Measurements from ENCODE around the gene IFT20.
"Not testable (repeated sequence)": the region's sequence is repeated elsewhere in the genome, so short reads cannot be mapped to it uniquely, and the experiment has no call there.

Gene IFT20

DNA sequence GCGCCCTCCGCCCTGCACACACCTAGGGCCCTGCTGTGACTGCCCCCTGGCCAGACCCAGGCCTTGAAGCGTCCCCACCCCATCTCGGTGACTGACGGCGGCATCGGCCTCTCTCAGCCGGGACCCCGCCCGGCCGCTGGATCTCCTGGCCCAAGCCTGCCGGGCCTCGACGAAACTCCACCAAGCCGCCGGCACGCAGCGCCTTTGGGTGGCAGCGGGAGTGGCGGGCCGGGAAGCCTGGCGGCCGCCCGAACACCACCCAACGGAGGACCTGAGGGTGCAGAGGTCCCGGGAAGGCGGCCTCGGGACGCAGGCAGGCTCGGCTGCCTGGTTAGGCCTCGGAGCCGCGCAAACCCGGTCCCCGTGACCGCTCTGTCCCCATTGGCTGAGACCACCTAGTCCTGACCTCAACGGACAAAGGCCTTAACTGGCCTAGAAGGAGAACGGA, 28.3 kb downstream of the IFT20 start:
- DNase-seq, result no peak

DNA sequence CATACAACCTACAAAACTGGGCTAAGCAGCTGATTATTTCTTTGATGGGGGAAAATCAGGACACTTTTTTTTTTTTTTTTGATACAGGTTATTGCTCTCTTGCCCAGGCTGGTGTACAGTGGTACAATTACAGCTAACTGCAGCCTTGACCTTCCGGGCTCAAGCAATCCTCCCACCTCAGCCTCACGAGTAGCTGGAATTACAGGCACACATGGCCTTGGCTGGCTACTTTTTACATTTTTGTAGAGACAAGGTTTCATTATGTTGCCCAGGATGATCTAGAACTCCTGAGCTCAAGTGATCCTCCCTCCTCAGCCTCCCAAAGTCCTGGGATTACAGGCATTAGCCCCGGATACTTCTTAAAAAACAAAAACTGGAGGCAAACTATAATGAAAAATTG, 36.8 kb downstream of the IFT20 start:
- no peak for DNase-seq

DNA sequence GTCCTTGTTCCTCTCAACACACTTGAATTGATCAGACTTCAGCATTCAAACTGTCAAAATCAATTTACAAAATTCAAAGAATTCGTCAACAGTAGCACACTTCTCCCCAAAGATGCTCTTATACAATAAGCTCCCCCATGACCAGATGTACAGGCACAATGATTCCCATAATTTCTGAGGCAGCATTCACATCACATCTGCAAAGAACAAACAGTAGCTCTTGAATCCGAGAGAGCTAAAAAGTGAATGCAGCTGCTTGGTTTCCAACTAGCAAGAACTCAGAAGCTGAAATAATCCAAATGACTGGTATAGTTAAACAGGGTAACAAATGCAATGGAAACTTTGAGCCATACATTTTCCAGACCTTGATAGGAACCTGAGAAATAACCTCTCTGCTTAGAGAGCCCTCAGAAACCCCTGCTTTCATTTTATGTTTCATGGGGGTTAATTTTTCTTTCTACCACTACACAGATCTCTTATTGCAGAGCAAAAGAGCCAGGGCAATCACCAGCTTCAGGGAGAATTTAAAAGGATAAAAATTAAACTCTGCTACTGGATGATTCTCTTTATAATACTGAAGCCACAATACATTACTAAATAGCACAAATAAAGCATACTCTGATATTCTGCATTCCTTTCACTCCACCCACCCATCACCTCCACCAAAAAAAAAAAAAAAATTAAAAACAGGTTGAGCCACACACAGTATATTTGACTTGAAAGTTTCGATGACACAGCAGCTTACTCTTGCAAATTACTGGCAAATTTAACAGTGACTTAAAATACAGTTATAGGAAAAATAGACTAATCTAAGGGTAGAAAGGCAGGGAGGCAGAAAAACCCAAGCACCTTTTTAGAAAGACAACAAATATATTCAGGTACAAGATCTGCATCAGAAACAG, 39.3 kb downstream of the IFT20 start:
- no peak for DNase-seq

DNA sequence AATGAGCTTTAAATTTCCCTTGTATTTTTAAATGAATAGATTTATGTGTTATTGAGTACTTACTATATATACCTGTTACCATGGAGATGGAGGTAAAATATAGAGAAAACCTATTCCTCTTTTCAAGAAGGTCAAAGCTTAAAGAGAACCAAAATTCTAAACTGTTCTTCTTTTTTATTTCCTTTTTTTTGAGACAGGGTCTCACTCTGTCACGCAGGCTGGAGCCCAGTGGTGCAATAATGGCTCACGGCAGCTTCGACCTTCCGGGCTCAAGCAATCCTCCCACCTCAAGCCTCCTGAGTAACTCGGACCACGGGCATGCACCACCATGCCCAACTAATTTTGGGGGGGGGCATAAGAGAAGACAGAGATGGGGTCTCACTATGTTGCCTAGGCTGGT, 41.3 kb downstream of the IFT20 start:
- DNase-seq, result no peak

DNA sequence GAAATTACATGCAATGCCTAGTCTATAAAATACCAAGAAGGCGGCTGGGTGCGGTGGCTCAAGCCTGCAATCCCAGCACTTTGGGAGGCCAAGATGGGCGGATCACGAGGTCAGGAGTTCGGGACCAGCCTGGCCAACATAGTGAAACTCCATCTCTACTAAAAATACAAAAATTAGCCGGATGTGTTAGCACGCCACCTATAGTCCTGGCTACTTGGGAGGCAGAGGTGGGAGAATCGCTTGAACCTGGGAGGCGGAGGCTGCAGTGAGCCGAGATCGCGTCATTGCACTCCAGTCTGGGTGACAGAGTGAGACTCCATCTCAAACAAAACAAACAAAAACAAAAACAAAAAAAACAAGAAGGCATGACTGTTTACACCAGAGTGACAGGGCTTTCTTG, 42.4 kb downstream of the IFT20 start:
- DNase-seq, result not testable (repeated sequence)

DNA sequence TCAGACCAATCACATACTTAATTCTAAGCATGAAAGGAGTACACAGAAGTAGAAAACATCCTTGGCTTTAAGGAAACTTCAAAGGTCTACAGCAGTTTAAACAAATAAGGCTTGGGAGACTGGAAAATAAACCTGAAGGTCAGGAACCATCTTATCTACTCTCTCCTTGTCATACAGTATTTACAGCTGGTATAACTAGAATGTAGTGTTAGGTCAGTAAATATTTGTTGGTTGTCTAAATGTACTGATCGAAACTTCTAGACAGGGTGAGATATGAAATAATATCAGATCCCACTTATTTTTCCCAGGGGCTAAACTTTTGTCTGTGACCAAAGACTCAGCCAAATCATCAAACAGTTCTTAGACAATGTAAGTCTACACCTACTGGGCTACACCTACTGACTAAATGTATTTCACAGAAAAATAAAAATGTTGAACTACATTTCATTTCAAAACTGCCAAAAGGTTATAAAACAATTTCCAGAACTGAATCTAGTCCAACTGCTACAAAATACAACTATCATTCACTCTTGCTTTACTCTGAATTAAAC, 43.4 kb downstream of the IFT20 start:
- DNase-seq, result no peak

DNA sequence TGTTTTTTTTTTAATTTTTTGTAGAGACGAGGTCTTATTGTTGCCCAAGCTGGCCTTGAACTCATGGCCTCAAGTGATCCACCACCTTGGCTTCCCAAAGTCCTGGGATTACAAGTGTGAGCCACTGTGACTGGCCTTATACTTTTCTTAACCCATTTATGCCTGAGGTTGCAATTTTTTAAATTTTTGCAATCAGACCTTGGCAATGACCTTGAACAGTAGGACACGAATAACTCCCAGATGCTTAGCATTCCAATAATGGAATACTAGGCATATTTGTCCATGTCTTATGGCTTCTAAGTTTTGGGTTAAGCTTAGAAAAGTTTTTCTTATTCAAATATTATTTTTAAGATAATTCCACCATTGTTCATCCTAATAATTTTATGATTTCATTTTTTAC, 44.6 kb downstream of the IFT20 start:
- no peak for DNase-seq

DNA sequence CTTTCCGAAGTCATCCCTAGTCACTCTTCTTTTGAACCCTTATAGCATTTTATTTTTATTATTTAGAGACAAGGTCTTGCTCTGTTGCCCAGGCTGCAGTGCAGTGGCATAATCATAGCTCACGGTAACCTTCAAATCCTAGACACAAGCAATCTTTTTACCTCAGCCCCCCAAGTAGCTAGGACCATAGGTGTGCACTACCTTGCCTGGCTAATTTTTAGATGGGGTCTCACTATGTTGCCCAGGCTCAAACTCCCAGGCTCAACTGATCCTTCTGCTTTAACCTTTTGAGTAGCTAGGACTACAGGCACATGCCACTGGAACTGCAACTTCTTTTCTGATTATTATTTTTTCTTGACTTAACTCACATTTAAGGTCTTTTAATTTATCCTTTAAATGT, 49.3 kb downstream of the IFT20 start:
- DNase-seq, result no peak

DNA sequence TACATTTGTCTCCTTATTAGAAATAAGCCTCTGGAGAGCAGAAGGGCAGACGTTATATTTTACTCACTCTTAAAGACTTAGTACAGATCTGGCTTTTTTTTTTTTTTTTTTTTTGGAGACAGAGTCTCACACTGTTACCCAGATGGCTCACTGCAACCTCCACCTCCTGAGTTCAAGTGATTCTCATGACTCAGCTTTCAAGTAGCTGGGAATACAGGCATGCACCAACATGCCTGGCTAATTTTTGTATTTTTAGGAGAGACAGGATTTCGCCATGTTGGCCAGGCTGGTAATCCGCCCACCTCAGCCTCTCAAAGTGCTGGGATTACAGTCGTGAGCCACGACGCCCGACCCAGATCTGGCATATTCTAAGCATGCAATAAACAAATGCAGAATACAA, 52.7 kb downstream of the IFT20 start:
- no peak for DNase-seq

DNA sequence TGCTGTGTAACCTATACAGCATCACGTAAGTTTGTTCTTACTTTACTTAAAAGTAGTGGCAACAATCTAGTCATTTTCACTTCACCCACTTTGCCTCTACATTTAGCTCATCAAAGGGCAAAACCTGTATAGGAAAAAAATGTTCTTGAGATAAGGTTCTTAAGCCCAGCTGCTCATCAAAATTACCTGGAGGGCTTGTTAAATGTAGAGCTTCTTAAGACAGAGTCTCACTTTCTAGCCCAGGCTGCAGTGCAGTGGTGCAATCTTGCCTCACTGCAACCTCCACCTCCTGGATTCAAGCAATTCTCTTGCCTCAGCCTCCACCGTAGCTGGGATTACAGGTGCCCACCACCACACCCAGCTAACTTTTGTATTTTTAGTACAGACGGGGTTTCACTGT, 54.4 kb downstream of the IFT20 start:
- DNase-seq, result no peak

DNA sequence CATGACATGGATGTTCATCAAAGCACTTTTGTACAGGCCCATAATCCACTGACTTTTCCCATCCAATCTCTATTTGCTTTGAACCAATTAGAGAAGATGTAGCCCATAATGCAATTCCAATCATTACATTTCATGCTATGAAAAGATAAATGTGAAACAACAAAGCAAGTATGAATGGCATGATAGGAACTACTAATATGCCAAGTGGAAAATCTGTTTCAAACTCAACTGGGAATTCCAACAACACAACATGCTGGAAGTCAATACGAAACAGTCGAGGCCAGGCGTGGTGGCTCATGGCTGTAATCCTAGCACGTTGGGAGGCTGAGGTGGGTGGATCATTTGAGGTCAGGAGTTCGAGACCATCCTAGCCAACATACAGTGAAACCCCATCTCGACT, 55.9 kb downstream of the IFT20 start:
- DNase-seq, result no peak

Measured in T-helper 2 cell (primary cell).